ENCODE results near the gene GPC5.

The GPC5 gene

DNA sequence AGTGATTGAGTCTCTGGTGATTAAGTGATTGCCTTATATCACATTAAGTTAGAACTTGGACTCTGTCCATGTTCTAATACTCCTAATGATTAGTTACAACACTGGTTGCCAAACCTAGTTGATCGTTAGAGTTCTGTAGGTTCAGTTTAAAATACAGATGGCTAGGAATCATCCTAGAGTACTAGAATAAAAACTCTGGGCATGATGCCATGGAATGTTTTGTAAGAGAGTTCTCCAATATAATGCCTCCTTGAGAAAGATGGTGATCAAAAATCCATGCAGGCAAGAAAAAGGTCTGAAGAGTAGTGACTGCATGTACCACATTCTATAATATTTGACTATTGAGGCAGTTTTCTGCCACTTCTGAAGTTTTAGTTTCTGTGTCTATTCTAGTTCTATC, 176.3 kb downstream of the GPC5 start (continued):
- TF ChIP-seq, protein P1, sequence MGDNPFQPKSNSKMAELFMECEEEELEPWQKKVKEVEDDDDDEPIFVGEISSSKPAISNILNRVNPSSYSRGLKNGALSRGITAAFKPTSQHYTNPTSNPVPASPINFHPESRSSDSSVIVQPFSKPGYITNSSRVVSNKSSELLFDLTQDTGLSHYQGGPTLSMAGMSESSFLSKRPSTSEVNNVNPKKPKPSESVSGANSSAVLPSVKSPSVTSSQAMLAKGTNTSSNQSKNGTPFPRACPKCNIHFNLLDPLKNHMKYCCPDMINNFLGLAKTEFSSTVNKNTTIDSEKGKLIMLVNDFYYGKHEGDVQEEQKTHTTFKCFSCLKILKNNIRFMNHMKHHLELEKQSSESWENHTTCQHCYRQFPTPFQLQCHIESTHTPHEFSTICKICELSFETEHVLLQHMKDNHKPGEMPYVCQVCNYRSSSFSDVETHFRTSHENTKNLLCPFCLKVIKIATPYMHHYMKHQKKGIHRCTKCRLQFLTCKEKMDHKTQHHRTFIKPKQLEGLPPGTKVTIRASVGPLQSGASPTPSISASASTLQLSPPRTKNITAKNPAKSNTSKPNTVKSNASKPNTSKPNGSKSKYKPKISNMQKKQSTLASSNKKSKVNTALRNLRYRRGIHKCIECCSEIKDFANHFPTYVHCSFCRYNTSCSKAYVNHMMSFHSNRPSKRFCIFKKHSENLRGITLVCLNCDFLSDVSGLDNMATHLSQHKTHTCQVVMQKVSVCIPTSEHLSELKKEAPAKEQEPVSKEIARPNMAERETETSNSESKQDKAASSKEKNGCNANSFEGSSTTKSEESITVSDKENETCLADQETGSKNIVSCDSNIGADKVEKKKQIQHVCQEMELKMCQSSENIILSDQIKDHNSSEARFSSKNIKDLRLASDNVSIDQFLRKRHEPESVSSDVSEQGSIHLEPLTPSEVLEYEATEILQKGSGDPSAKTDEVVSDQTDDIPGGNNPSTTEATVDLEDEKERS (tag by site-specific recombination; IDR thresholded peaks at IDR 0.05) = no peak
- TF ChIP-seq, protein P2, sequence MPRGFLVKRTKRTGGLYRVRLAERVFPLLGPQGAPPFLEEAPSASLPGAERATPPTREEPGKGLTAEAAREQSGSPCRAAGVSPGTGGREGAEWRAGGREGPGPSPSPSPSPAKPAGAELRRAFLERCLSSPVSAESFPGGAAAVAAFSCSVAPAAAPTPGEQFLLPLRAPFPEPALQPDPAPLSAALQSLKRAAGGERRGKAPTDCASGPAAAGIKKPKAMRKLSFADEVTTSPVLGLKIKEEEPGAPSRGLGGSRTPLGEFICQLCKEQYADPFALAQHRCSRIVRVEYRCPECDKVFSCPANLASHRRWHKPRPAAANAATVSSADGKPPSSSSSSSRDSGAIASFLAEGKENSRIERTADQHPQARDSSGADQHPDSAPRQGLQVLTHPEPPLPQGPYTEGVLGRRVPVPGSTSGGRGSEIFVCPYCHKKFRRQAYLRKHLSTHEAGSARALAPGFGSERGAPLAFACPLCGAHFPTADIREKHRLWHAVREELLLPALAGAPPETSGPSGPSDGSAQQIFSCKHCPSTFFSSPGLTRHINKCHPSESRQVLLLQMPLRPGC (tag by site-specific recombination; IDR thresholded peaks at IDR 0.05) = no peak
- TF ChIP-seq REPIN1 (tag by site-specific recombination; IDR thresholded peaks at IDR 0.05; ENCODE audit: low read depth) (no peak), ZBTB21 (tag by site-specific recombination; IDR thresholded peaks at IDR 0.05) (no peak)

DNA sequence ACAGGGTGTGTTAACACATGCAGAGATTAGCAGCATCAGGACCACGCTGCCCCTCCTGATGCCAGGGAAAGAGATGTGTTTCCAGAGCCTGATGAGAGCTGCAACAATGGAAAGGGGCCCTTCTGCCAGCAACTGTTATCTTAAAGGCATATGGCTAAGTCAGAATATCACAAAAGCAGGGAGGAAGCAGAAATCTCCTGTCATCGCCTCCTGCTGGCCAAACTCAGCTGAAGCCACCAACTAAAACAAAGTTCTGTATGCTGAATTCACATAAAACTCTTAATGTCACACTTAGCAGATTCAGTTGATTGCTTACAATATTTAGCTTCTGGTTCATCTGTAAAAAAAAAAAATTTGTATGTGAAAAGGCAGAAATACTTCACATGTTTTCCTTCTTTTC, 178.2 kb downstream of the GPC5 start:
- ChIA-PET POLR2A (interaction anchor here (0.7 kb wide), 1 partner anchor 23 kb away, joined by 4 read pairs; no protein-coding TSS in a partner anchor), CTCF (interaction anchor here (0.7 to 1.2 kb wide), 8 partner anchors 9 to 251 kb away, joined by 3 to 6 read pairs (median 4); no protein-coding TSS in a partner anchor)
- H3K9me3 ChIP-seq (ENCODE audit: control insufficient read depth, insufficient read depth, low read depth, low read length) = no peaks in the 10 kb centered on the region

More for the DNA sequence above, 178.2 kb downstream of the GPC5 start:
- Histone ChIP-seq H3K27ac (ENCODE audit: extremely low read depth, low read depth, low read length) (no peak overlapping the region), H3K4me3 (ENCODE audit: low read depth, low read length) (no peak overlapping the region), H3K4me1 (ENCODE audit: control insufficient read depth, insufficient read depth, low read length) (no peaks in the 10 kb centered on the region), H3K36me3 (ENCODE audit: control insufficient read depth in 2 of 2, insufficient read depth in 1 of 2, low read length in 2 of 2) (no peaks in the 10 kb centered on the region)
- TF ChIP-seq ZNF792 (tag by site-specific recombination; IDR thresholded peaks at IDR 0.05) = no peak
- TF ChIP-seq, protein P3, sequence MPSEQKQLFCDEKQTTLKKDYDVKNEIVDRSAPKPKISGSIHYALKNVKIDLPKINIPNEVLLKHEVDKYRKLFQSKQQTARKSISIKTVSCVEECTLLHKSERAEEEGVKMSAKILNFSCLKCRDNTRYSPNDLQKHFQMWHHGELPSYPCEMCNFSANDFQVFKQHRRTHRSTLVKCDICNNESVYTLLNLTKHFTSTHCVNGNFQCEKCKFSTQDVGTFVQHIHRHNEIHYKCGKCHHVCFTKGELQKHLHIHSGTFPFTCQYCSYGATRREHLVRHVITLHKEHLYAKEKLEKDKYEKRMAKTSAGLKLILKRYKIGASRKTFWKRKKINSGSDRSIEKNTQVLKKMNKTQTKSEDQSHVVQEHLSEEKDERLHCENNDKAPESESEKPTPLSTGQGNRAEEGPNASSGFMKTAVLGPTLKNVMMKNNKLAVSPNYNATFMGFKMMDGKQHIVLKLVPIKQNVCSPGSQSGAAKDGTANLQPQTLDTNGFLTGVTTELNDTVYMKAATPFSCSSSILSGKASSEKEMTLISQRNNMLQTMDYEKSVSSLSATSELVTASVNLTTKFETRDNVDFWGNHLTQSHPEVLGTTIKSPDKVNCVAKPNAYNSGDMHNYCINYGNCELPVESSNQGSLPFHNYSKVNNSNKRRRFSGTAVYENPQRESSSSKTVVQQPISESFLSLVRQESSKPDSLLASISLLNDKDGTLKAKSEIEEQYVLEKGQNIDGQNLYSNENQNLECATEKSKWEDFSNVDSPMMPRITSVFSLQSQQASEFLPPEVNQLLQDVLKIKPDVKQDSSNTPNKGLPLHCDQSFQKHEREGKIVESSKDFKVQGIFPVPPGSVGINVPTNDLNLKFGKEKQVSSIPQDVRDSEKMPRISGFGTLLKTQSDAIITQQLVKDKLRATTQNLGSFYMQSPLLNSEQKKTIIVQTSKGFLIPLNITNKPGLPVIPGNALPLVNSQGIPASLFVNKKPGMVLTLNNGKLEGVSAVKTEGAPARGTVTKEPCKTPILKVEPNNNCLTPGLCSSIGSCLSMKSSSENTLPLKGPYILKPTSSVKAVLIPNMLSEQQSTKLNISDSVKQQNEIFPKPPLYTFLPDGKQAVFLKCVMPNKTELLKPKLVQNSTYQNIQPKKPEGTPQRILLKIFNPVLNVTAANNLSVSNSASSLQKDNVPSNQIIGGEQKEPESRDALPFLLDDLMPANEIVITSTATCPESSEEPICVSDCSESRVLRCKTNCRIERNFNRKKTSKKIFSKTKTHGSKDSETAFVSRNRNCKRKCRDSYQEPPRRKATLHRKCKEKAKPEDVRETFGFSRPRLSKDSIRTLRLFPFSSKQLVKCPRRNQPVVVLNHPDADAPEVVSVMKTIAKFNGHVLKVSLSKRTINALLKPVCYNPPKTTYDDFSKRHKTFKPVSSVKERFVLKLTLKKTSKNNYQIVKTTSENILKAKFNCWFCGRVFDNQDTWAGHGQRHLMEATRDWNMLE (tag by site-specific recombination; conservative IDR thresholded peaks at IDR 0.05; ENCODE audit: low read depth) = no peak
- TF ChIP-seq, protein P4, sequence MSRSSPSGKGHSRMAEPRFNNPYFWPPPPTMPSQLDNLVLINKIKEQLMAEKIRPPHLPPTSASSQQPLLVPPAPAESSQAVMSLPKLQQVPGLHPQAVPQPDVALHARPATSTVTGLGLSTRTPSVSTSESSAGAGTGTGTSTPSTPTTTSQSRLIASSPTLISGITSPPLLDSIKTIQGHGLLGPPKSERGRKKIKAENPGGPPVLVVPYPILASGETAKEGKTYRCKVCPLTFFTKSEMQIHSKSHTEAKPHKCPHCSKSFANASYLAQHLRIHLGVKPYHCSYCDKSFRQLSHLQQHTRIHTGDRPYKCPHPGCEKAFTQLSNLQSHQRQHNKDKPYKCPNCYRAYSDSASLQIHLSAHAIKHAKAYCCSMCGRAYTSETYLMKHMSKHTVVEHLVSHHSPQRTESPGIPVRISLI (tag by site-specific recombination; IDR thresholded peaks at IDR 0.05) = no peak
- TF ChIP-seq, protein P5, sequence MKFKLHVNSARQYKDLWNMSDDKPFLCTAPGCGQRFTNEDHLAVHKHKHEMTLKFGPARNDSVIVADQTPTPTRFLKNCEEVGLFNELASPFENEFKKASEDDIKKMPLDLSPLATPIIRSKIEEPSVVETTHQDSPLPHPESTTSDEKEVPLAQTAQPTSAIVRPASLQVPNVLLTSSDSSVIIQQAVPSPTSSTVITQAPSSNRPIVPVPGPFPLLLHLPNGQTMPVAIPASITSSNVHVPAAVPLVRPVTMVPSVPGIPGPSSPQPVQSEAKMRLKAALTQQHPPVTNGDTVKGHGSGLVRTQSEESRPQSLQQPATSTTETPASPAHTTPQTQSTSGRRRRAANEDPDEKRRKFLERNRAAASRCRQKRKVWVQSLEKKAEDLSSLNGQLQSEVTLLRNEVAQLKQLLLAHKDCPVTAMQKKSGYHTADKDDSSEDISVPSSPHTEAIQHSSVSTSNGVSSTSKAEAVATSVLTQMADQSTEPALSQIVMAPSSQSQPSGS (tag by site-specific recombination; IDR thresholded peaks at IDR 0.05; ENCODE audit: low read depth) = no peak
- no peak for TF ChIP-seq GFI1B (tag by site-specific recombination; IDR thresholded peaks at IDR 0.05)
- no peak for TF ChIP-seq MZF1 (tag by site-specific recombination; IDR thresholded peaks at IDR 0.05; ENCODE audit: borderline replicate concordance)
- TF ChIP-seq KLF7 (tag by site-specific recombination; IDR thresholded peaks at IDR 0.05; ENCODE audit: borderline replicate concordance) = no peak
- TF ChIP-seq, protein P2 (tag by site-specific recombination; IDR thresholded peaks at IDR 0.05) = no peak
- TF ChIP-seq, protein P6, sequence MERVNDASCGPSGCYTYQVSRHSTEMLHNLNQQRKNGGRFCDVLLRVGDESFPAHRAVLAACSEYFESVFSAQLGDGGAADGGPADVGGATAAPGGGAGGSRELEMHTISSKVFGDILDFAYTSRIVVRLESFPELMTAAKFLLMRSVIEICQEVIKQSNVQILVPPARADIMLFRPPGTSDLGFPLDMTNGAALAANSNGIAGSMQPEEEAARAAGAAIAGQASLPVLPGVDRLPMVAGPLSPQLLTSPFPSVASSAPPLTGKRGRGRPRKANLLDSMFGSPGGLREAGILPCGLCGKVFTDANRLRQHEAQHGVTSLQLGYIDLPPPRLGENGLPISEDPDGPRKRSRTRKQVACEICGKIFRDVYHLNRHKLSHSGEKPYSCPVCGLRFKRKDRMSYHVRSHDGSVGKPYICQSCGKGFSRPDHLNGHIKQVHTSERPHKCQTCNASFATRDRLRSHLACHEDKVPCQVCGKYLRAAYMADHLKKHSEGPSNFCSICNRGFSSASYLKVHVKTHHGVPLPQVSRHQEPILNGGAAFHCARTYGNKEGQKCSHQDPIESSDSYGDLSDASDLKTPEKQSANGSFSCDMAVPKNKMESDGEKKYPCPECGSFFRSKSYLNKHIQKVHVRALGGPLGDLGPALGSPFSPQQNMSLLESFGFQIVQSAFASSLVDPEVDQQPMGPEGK (tag by site-specific recombination; IDR thresholded peaks at IDR 0.05) = no peak
- TF ChIP-seq ZNF623 (tag by site-specific recombination; IDR thresholded peaks at IDR 0.05) = no peak

Data from HEK293 (cell line).